Glutamatergic neuron (in vitro differentiated cells): Measurements from ENCODE around the gene LGALS4. TPM values are rescaled to one million over a fixed set of nuclear protein-coding genes. Genes with fewer than 3 reads are reported as not detected.
A peak's percentile ranks its signal among the peaks of the same experiment; 100 is the strongest.

Source experiments
- DNase-seq: peaks from one replicate; pipeline ENCODE4 v3.0.0; 2022
- H3K27ac Mint-ChIP-seq: one replicate; pipeline ENCODE4 v1.8.0; 2020; ENCODE audit warnings: mild to moderate bottlenecking, mixed read lengths, inconsistent platforms; ENCODE audit not compliant: unreplicated experiment
- H3K27me3 Mint-ChIP-seq: one replicate; pipeline ENCODE4 v1.8.0; 2020; ENCODE audit warnings: mild to moderate bottlenecking, moderate library complexity, mixed read lengths, inconsistent platforms; ENCODE audit not compliant: unreplicated experiment
- H3K36me3 Mint-ChIP-seq: one replicate; pipeline ENCODE4 v1.8.0; 2020; ENCODE audit warnings: mild to moderate bottlenecking, mixed read lengths, inconsistent platforms; ENCODE audit not compliant: unreplicated experiment
- H3K4me1 Mint-ChIP-seq: one replicate; pipeline ENCODE4 v1.8.0; 2020; ENCODE audit warnings: mild to moderate bottlenecking, low read depth, mixed read lengths, inconsistent platforms; ENCODE audit not compliant: unreplicated experiment
- H3K4me3 Mint-ChIP-seq: one replicate; pipeline ENCODE4 v1.8.0; 2020; ENCODE audit warnings: mild to moderate bottlenecking, mixed read lengths, inconsistent platforms; ENCODE audit not compliant: unreplicated experiment
- H3K9me3 Mint-ChIP-seq: one replicate; pipeline ENCODE4 v1.8.0; 2020; ENCODE audit warnings: mild to moderate bottlenecking, moderate library complexity, mixed read lengths, inconsistent platforms; ENCODE audit not compliant: unreplicated experiment
- total RNA-seq: library from RNA; stranded (reverse); fragmentation: NEBNext Ultra II Directional; extraction: Animal tissue kit (Norgen Biotek cat#: 25700); gene quantifications from one replicate; pipeline ENCODE4 v1.2.1, GENCODE V29; 2021; ENCODE audit not compliant: unreplicated experiment
- TF ChIP-seq, protein P1 (sequence below): fragments of 200-600 bp; sonication (generic); IDR thresholded peaks from one replicate; pipeline ENCODE4 v1.5.0; 2021; ENCODE audit not compliant: partially characterized antibody, unreplicated experiment

LGALS4 gene
- total RNA-seq, 1 donor from 2014 or later: not detected

DNA sequence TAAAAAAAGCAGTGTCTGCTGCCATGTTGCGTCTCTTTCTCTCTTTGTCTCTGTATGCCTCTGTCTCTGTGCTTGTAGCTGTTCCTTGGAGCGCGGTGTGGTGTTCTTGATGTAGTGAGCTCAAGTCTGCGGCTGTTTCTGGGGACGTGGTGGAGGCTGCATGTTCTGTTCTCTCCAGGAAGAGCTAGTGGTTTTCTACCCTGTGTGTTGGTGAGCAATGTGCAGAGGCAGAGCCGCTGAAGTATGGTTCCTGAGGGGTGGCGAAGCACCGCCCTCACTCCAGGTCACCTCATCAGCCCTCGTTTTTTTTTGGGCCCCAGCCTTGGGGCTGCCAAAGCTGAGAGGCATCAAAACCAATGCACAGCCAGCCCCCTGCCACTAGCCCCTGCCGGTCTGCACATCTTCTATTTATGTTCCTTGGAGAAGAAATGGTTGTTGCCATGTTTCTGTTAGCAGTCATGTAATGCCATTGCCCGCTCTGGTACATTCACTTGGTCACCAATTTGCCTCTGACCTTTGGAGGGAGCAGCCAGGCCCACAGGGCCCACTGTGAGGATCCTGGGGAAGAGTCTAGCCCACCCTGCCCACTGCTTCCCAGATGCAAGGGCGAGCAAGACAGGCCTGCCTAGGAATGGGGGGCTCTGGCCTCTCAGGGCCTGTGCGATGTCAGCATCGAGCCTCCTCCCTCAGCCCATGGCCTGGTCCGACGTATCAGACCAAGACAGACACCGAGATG, 29.9 kb upstream of the LGALS4 start:
- Mint-ChIP-seq H3K27me3 (peaks cover 8% of the 10 kb centered on the region), H3K9me3 (peaks cover 7% of the 10 kb centered on the region), H3K4me1 (no peaks in the 10 kb centered on the region), H3K4me3 (no peak overlapping the region), H3K27ac (no peak overlapping the region), H3K36me3 (peaks cover 4% of the 10 kb centered on the region)
- TF ChIP-seq, protein P1, sequence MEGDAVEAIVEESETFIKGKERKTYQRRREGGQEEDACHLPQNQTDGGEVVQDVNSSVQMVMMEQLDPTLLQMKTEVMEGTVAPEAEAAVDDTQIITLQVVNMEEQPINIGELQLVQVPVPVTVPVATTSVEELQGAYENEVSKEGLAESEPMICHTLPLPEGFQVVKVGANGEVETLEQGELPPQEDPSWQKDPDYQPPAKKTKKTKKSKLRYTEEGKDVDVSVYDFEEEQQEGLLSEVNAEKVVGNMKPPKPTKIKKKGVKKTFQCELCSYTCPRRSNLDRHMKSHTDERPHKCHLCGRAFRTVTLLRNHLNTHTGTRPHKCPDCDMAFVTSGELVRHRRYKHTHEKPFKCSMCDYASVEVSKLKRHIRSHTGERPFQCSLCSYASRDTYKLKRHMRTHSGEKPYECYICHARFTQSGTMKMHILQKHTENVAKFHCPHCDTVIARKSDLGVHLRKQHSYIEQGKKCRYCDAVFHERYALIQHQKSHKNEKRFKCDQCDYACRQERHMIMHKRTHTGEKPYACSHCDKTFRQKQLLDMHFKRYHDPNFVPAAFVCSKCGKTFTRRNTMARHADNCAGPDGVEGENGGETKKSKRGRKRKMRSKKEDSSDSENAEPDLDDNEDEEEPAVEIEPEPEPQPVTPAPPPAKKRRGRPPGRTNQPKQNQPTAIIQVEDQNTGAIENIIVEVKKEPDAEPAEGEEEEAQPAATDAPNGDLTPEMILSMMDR: no peak
- no peak for DNase-seq

DNA sequence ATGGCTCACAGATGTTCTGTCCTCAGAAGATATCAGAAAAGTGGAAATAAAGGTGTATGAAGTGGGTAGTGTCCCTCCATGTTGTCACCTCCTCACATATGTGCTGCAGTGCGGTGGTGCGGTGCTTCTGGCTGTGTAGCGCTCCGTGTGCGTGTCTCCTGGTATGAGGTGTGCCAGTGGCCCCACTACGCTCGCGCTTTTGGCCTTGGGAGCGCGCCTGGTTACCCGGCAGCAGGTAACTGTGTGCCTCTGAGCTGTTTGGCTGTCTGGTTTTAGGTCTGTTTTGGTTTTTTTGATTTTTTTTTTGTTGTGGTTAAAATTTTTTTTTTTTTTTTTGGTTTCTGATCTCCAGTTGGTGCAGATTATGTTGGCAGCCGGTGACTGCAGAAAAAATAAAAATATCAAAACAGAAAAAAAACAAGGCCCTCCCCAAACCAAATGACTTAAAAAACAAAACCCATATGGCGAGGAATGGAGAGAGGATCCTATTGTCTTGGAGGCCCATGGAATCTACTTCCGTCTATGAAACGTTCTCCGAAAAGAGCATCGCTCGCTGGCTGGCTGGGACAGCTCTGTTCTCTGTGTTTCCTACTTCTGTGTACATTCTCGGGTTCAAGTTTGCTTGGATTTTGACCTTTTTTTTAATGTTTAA, 29.2 kb upstream of the LGALS4 start:
- Mint-ChIP-seq H3K36me3 (peaks cover 4% of the 10 kb centered on the region), H3K27me3 (peaks cover 8% of the 10 kb centered on the region), H3K4me3 (no peak overlapping the region), H3K27ac (peak overlapping the region; percentile 14), H3K4me1 (no peaks in the 10 kb centered on the region), H3K9me3 (peaks cover 6% of the 10 kb centered on the region)
- DNase-seq: no peak
- TF ChIP-seq, protein P1: no peak

DNA sequence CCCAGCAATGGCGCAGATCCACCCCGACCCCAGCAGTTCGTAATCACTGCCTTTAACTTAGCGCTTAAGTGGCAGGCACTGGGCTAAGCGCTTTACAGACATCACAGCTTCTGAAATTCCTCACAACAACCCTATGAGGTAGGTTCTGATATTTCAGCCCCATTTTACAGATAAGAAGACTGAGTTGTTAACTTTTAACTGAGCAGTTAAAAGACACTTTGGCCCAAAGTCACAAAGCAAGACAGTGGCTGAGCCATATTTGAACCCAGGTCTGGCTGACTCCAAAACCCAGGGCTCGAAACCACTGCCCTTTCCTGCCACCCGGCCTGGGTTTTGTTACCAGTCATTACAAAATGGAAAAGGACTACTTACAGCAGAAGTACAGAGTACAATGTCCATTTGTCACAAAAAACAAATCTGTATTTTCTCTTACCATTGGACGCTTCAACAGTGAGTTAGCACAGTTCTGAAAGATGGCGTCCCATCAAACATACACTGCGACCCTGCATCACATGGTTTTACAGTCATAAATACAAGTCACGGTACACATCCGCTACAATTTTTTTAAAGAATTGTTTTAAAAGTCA, 28.5 kb upstream of the LGALS4 start:
- Mint-ChIP-seq H3K27me3 (peaks cover 10% of the 10 kb centered on the region), H3K27ac (no peak overlapping the region), H3K4me1 (no peaks in the 10 kb centered on the region), H3K36me3 (peaks cover 4% of the 10 kb centered on the region), H3K9me3 (peaks cover 5% of the 10 kb centered on the region), H3K4me3 (no peak overlapping the region)
- TF ChIP-seq, protein P1: no peak
- no peak for DNase-seq

DNA sequence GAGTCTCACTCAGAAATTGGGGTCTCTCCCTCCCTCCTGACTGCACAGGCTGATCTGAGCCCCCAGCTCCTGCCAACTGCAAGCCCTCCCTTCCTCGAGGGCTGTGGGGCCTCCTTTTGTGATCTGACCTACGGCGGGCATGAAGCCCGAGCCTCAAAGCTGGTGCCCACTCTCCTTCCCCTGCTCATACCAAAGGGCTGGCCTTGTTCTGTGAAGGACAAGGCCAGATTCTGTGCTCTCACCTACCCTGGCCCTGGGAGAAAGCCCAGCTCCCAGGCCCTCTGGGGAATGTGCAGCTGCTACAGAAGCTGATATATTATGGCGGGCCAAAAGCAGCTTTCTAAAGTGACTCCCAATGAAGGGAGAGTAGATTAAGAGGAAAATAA, 27.8 kb upstream of the LGALS4 start:
- Mint-ChIP-seq H3K27ac (peak overlapping the region; percentile 62), H3K36me3 (peaks cover 4% of the 10 kb centered on the region), H3K9me3 (peaks cover 6% of the 10 kb centered on the region), H3K27me3 (peaks cover 10% of the 10 kb centered on the region), H3K4me3 (no peak overlapping the region), H3K4me1 (no peaks in the 10 kb centered on the region)
- no peak for DNase-seq
- TF ChIP-seq, protein P1: no peak
